ENCODE results near the gene OXCT1. TPM values are rescaled to one million over a fixed set of nuclear protein-coding genes. Genes with fewer than 3 reads are reported as not detected.

The OXCT1 gene
- total and polyA plus RNA-seq, 2 of the 13 experiments (the other 11 are each of a cell fraction or from before 2014, with no cell fraction given): 0.92 to 4.7 TPM

GRCh38 chr5:41707853-41708603 is 162.2 kb downstream of the OXCT1 start:
- DNase-seq (ENCODE audit: low spot score): peak; percentile 10
- Histone ChIP-seq H3K4me2 (ENCODE audit: low read depth, low read length) (no peak overlapping the region), H4K20me1 (ENCODE audit: insufficient read depth, low read length) (no peaks in the 10 kb centered on the region), H3K4me1 (ENCODE audit: insufficient read depth, low read length) (no peaks in the 10 kb centered on the region), H3K9ac (ENCODE audit: insufficient read depth, low read depth, low read length) (no peak overlapping the region), H3K79me2 (ENCODE audit: insufficient read depth, low read length) (no peaks in the 10 kb centered on the region), H3K27me3 (ENCODE audit: control insufficient read depth in 1 of 2, insufficient read depth in 2 of 2, low read length in 2 of 2) (no peaks in the 10 kb centered on the region), H2AFZ (ENCODE audit: low read length) (no peak overlapping the region), H3K4me3 (replicated peaks in 1 of 3; ENCODE audit: insufficient read depth in 1 of 3, low read depth in 2 of 3, low read length in 3 of 3) (no peak overlapping the region), H3K36me3 (replicated peaks in 1 of 2; ENCODE audit: control insufficient read depth in 1 of 2, insufficient read depth in 2 of 2, low read length in 2 of 2) (no peaks in the 10 kb centered on the region), H3K27ac (ENCODE audit: extremely low read length, insufficient read depth, low read length) (no peak overlapping the region), H3K9me3 (ENCODE audit: low read length) (peaks cover 13% of the 10 kb centered on the region; the same call in 1 of the 2 replicates)
- ChIA-PET POLR2A (no interaction called here), CTCF (ENCODE audit: low intra/inter-chr PET ratio, low total read pairs) (interaction anchor here (0.7 to 1.6 kb wide), 2 partner anchors 134 to 135 kb away, joined by 4 to 12 read pairs; no protein-coding TSS in a partner anchor)
- intact Hi-C loops (cut with micrococcal nuclease; ENCODE audit: unreplicated experiment) (loop anchor here (1.0 kb wide), 1 partner anchor 135 kb away; no protein-coding TSS in a partner anchor), in situ Hi-C loops (cut with HindIII; ENCODE audit: extremely low pct_ligation_motif_present, low pct_unique_long_range_greater_than_20kb) (loop anchor here (25.0 kb wide), 1 partner anchor 129 kb away; no protein-coding TSS in a partner anchor)
- BruUV-seq (replicated peaks): no TSS peak
- no peak for FAIRE-seq
- WGBS (ENCODE audit: low lambda C conversion rate): 0% methylated on average over 4 of the region's 4 CpGs
- TF ChIP-seq STAG1 (CRISPR knock-in tag; IDR thresholded peaks at IDR 0.05) (peak; percentile 51), SMC3 (IDR thresholded peaks at IDR 0.05; ENCODE audit: low read length) (0 out of 2 replicates have a peak, but pooled peaks have one; percentile 12), PITX1 (CRISPR knock-in tag; IDR thresholded peaks at IDR 0.05) (no peak), UBTF (CRISPR knock-in tag; IDR thresholded peaks at IDR 0.05) (no peak), NFIC (IDR thresholded peaks at IDR 0.05; ENCODE audit: low read length) (no peak)
- TF ChIP-seq, protein P1, sequence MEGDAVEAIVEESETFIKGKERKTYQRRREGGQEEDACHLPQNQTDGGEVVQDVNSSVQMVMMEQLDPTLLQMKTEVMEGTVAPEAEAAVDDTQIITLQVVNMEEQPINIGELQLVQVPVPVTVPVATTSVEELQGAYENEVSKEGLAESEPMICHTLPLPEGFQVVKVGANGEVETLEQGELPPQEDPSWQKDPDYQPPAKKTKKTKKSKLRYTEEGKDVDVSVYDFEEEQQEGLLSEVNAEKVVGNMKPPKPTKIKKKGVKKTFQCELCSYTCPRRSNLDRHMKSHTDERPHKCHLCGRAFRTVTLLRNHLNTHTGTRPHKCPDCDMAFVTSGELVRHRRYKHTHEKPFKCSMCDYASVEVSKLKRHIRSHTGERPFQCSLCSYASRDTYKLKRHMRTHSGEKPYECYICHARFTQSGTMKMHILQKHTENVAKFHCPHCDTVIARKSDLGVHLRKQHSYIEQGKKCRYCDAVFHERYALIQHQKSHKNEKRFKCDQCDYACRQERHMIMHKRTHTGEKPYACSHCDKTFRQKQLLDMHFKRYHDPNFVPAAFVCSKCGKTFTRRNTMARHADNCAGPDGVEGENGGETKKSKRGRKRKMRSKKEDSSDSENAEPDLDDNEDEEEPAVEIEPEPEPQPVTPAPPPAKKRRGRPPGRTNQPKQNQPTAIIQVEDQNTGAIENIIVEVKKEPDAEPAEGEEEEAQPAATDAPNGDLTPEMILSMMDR (CRISPR knock-in tag; IDR thresholded peaks at IDR 0.05): peak; percentile 32; the same call in 1 of the 2 replicates
- ATAC-seq: peak; percentile 85
